HEK293 (cell line): ENCODE measurements around the gene GZMH.

ENCODE experiments used
- CTCF ChIP-seq: fragments of 450-650 bp; formaldehyde crosslinking; IDR thresholded peaks from 2 replicates; pipeline ENCODE4 v1.5.1; 2016; ENCODE audit warnings: missing biosample characterization, missing genetic modification characterization
- ZFP3 ChIP-seq: fragments of 450-650 bp; formaldehyde crosslinking; IDR thresholded peaks from 2 replicates; pipeline ENCODE4 v1.5.1; 2016; ENCODE audit warnings: low read depth, missing biosample characterization, missing genetic modification characterization
- ZNF175 ChIP-seq: fragments of 450-650 bp; formaldehyde crosslinking; IDR thresholded peaks from 2 replicates; pipeline ENCODE4 v1.5.1; 2016; ENCODE audit warnings: missing biosample characterization, missing genetic modification characterization
- ZNF24 ChIP-seq: fragments of 450-650 bp; formaldehyde crosslinking; IDR thresholded peaks from 2 replicates; pipeline ENCODE4 v1.5.1; 2016; ENCODE audit warnings: missing biosample characterization, missing genetic modification characterization
- ZNF248 ChIP-seq: fragments of 450-650 bp; formaldehyde crosslinking; IDR thresholded peaks from 2 replicates; pipeline ENCODE4 v1.5.1; 2017; ENCODE audit warnings: missing biosample characterization, missing genetic modification characterization
- ZNF561 ChIP-seq: fragments of 450-650 bp; IDR thresholded peaks from 2 replicates; pipeline ENCODE4 v1.5.1; 2018; ENCODE audit warnings: missing biosample characterization, missing genetic modification characterization, borderline replicate concordance
- ZNF747 ChIP-seq: fragments of 450-650 bp; formaldehyde crosslinking; IDR thresholded peaks from 2 replicates; pipeline ENCODE4 v1.5.1; 2016; ENCODE audit warnings: missing biosample characterization, missing genetic modification characterization
- TF ChIP-seq, protein P1 (sequence below): fragments of 450-650 bp; formaldehyde crosslinking; IDR thresholded peaks from 2 replicates; pipeline ENCODE4 v1.5.1; 2016; ENCODE audit warnings: missing biosample characterization, missing genetic modification characterization
- TF ChIP-seq, protein P2 (sequence below): fragments of 450-650 bp; formaldehyde crosslinking; IDR thresholded peaks from 2 replicates; pipeline ENCODE4 v1.5.1; 2016; ENCODE audit warnings: missing biosample characterization, missing genetic modification characterization

GRCh38 chr14:24597403-24597802 is 12.1 kb downstream of the GZMH start:
- TF ChIP-seq, protein P1, sequence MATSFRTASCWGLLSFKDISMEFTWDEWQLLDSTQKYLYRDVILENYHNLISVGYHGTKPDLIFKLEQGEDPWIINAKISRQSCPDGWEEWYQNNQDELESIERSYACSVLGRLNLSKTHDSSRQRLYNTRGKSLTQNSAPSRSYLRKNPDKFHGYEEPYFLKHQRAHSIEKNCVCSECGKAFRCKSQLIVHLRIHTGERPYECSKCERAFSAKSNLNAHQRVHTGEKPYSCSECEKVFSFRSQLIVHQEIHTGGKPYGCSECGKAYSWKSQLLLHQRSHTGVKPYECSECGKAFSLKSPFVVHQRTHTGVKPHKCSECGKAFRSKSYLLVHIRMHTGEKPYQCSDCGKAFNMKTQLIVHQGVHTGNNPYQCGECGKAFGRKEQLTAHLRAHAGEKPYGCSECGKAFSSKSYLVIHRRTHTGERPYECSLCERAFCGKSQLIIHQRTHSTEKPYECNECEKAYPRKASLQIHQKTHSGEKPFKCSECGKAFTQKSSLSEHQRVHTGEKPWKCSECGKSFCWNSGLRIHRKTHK (tag by site-specific recombination): no peak
- TF ChIP-seq ZFP3 (tag by site-specific recombination) (no peak), CTCF (no peak), ZNF248 (tag by site-specific recombination) (no peak), ZNF175 (tag by site-specific recombination) (no peak), ZNF747 (tag by site-specific recombination) (no peak), ZNF561 (no peak), ZNF24 (tag by site-specific recombination) (no peak)
- TF ChIP-seq, protein P2, sequence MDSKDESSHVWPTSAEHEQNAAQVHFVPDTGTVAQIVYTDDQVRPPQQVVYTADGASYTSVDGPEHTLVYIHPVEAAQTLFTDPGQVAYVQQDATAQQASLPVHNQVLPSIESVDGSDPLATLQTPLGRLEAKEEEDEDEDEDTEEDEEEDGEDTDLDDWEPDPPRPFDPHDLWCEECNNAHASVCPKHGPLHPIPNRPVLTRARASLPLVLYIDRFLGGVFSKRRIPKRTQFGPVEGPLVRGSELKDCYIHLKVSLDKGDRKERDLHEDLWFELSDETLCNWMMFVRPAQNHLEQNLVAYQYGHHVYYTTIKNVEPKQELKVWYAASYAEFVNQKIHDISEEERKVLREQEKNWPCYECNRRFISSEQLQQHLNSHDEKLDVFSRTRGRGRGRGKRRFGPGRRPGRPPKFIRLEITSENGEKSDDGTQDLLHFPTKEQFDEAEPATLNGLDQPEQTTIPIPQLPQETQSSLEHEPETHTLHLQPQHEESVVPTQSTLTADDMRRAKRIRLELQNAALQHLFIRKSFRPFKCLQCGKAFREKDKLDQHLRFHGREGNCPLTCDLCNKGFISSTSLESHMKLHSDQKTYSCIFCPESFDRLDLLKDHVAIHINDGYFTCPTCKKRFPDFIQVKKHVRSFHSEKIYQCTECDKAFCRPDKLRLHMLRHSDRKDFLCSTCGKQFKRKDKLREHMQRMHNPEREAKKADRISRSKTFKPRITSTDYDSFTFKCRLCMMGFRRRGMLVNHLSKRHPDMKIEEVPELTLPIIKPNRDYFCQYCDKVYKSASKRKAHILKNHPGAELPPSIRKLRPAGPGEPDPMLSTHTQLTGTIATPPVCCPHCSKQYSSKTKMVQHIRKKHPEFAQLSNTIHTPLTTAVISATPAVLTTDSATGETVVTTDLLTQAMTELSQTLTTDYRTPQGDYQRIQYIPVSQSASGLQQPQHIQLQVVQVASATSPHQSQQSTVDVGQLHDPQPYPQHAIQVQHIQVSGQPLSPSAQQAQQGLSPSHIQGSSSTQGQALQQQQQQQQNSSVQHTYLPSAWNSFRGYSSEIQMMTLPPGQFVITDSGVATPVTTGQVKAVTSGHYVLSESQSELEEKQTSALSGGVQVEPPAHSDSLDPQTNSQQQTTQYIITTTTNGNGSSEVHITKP (tag by site-specific recombination): no peak
